ENCODE measurements around the gene KLF12. TPM values are rescaled to one million over a fixed set of nuclear protein-coding genes. Genes with fewer than 3 reads are reported as not detected.
A peak's percentile ranks its signal among the peaks of the same experiment; 100 is the strongest.

KLF12 gene
- total RNA-seq, 1 donor from 2014 or later: 33.9 TPM

GRCh38 chr13:74132776-74133656 is 1.2 kb downstream of the KLF12 start:
- intact Hi-C loops (cut with micrococcal nuclease): loop anchor here (1.0 to 10.0 kb wide), 5 partner anchors 8 to 1349 kb away; partner anchors contain the start of gene TBC1D4
- TF ChIP-seq, protein P1, sequence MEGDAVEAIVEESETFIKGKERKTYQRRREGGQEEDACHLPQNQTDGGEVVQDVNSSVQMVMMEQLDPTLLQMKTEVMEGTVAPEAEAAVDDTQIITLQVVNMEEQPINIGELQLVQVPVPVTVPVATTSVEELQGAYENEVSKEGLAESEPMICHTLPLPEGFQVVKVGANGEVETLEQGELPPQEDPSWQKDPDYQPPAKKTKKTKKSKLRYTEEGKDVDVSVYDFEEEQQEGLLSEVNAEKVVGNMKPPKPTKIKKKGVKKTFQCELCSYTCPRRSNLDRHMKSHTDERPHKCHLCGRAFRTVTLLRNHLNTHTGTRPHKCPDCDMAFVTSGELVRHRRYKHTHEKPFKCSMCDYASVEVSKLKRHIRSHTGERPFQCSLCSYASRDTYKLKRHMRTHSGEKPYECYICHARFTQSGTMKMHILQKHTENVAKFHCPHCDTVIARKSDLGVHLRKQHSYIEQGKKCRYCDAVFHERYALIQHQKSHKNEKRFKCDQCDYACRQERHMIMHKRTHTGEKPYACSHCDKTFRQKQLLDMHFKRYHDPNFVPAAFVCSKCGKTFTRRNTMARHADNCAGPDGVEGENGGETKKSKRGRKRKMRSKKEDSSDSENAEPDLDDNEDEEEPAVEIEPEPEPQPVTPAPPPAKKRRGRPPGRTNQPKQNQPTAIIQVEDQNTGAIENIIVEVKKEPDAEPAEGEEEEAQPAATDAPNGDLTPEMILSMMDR (IDR thresholded peaks at IDR 0.05): no peak
- Mint-ChIP-seq H3K27ac (peak overlapping the region; percentile 98), H3K27me3 (no peaks in the 10 kb centered on the region), H3K4me1 (peaks cover 46% of the 10 kb centered on the region), H3K36me3 (ENCODE audit: low read depth) (peaks cover 13% of the 10 kb centered on the region), H3K9me3 (no peaks in the 10 kb centered on the region), H3K4me3 (no peak overlapping the region)
- DNase-seq: peak; percentile 34
- ChIA-PET POLR2A (interaction anchor here (0.5 to 5.7 kb wide), 25 partner anchors 10 to 1369 kb away, joined by 3 to 54 read pairs (median 4); no protein-coding TSS in a partner anchor), CTCF (interaction anchor here (1.2 to 4.2 kb wide), 2 partner anchors 46 to 154 kb away, joined by 3 to 16 read pairs; no protein-coding TSS in a partner anchor)
- ATAC-seq (ENCODE audit: low read depth): no peak

DNA sequence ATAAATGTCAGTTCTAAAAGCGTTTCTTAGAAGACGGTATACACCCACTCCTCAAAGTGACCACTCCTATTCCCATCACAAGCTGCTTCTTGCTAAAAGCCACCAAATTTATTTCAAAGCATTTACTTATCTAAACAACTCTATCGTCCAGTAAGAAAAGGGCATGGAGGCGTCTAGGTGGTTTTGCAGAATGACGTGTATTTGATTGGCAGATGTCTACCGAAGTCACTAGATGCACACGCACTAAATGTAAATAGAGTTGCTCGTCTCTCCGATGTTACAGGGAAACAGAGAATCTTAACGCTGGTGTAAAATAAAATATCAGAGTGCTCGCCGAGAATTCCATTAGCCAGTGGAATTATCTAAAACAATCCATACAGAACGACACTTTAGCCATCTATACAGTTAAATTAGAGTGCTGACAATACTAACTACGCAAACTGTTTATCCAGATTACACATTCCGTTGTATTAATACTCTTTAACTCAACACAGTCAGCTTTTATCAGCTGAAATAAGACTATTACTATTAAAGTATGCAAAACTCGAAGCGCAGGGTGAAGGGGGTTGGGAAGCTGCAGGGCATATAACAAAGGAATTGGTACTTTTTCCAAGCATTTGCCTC is 1.9 kb downstream of the KLF12 start:
- Mint-ChIP-seq H3K9me3 (no peaks in the 10 kb centered on the region), H3K4me3 (no peak overlapping the region), H3K27ac (peak overlapping the region; percentile 98), H3K36me3 (ENCODE audit: low read depth) (peaks cover 13% of the 10 kb centered on the region), H3K27me3 (no peaks in the 10 kb centered on the region), H3K4me1 (peaks cover 52% of the 10 kb centered on the region)
- CTCF ChIA-PET: interaction anchor here (0.6 to 4.2 kb wide), 3 partner anchors 45 to 155 kb away, joined by 3 to 16 read pairs (median 3); no protein-coding TSS in a partner anchor
- TF ChIP-seq, protein P1 (IDR thresholded peaks at IDR 0.05): no peak
- ATAC-seq (ENCODE audit: low read depth) (no peak), DNase-seq (no peak)
- POLR2A ChIA-PET: interaction anchor here (0.5 to 5.7 kb wide), 11 partner anchors 9 to 1018 kb away, joined by 3 to 54 read pairs (median 3); no protein-coding TSS in a partner anchor
- intact Hi-C loops (cut with micrococcal nuclease): loop anchor here (5.0 to 10.0 kb wide), 3 partner anchors 40 to 1350 kb away; partner anchors contain the start of gene TBC1D4

GRCh38 chr13:74131227-74131626 is 3.0 kb downstream of the KLF12 start:
- Mint-ChIP-seq H3K36me3 (ENCODE audit: low read depth) (peaks cover 13% of the 10 kb centered on the region), H3K4me1 (peaks cover 63% of the 10 kb centered on the region), H3K4me3 (peak overlapping the region; percentile 44), H3K9me3 (no peaks in the 10 kb centered on the region), H3K27ac (peak overlapping the region; percentile 68), H3K27me3 (no peaks in the 10 kb centered on the region)
- TF ChIP-seq, protein P1 (IDR thresholded peaks at IDR 0.05): no peak
- DNase-seq (no peak), ATAC-seq (ENCODE audit: low read depth) (no peak)
- ChIA-PET CTCF (no interaction called here), POLR2A (interaction anchor here (0.7 to 5.7 kb wide), 5 partner anchors 8 to 161 kb away, joined by 3 to 54 read pairs (median 5); no protein-coding TSS in a partner anchor)
- intact Hi-C loops (cut with micrococcal nuclease): loop anchor here (5.0 to 10.0 kb wide), 3 partner anchors 39 to 1351 kb away; partner anchors contain the start of gene TBC1D4

- H3K9me3 Mint-ChIP-seq: no peaks in the 10 kb centered on the region
- ATAC-seq (ENCODE audit: low read depth) (no peak), DNase-seq (no peak)
- POLR2A ChIA-PET: no interaction called here
- H3K36me3 Mint-ChIP-seq (ENCODE audit: low read depth): peaks cover 13% of the 10 kb centered on the region
- H3K27ac Mint-ChIP-seq: peak overlapping the region; percentile 86
- H3K4me1 Mint-ChIP-seq: peaks cover 74% of the 10 kb centered on the region
- peak overlapping the region; percentile 35 for H3K4me3 Mint-ChIP-seq
- CTCF ChIA-PET: no interaction called here
- H3K27me3 Mint-ChIP-seq: no peaks in the 10 kb centered on the region
- TF ChIP-seq, protein P1 (IDR thresholded peaks at IDR 0.05): no peak
- intact Hi-C loops (cut with micrococcal nuclease): loop anchor here (5.0 to 10.0 kb wide), 3 partner anchors 37 to 1353 kb away; partner anchors contain the start of gene TBC1D4
These were observed 4.6 kb downstream of the KLF12 start for GRCh38 chr13:74129500-74130191.

Measured in activated B cell treated with CpG ODN at 0.5 μM for 24 hours (primary cell).